WERI-Rb-1 (cell line): Measurements from ENCODE around the gene NTN1.
A peak's percentile ranks its signal among the peaks of the same experiment; 100 is the strongest.

Experiments
- DNase-seq: peaks from one replicate; pipeline ENCODE4 v3.0.0-alpha.2; 2020
- H3K27ac ChIP-seq: fragments of 250-450 bp; sonication (Bioruptor Pico); 2 replicates; pipeline ENCODE4 v1.5.1; 2020; ENCODE audit warnings: mild to moderate bottlenecking, moderate library complexity
- H3K27me3 ChIP-seq: fragments of 250-450 bp; sonication (Bioruptor Pico); 2 replicates; pipeline ENCODE4 v1.5.1; 2021; ENCODE audit warnings: mild to moderate bottlenecking, low read depth, moderate library complexity; ENCODE audit not compliant: insufficient read depth, severe bottlenecking
- H3K36me3 ChIP-seq: fragments of 250-450 bp; sonication (Bioruptor Pico); 2 replicates; pipeline ENCODE4 v1.5.1; 2020; ENCODE audit warnings: mild to moderate bottlenecking, moderate library complexity
- H3K4me3 ChIP-seq: 2 replicates; pipeline ENCODE4 v1.5.1; 2011; ENCODE audit warnings: low read depth, mild to moderate bottlenecking, control low read depth, low read length
- H3K9me3 ChIP-seq: fragments of 250-450 bp; sonication (Bioruptor Pico); 2 replicates; pipeline ENCODE4 v1.5.1; 2021; ENCODE audit warnings: mild to moderate bottlenecking, moderate library complexity; ENCODE audit not compliant: severe bottlenecking
- TF ChIP-seq, protein P1 (sequence below): IDR thresholded peaks from 2 replicates; pipeline ENCODE4 v1.5.1; 2011; ENCODE audit warnings: low read depth, mild to moderate bottlenecking, control low read depth, inconsistent platforms, low read length

NTN1 gene

DNA sequence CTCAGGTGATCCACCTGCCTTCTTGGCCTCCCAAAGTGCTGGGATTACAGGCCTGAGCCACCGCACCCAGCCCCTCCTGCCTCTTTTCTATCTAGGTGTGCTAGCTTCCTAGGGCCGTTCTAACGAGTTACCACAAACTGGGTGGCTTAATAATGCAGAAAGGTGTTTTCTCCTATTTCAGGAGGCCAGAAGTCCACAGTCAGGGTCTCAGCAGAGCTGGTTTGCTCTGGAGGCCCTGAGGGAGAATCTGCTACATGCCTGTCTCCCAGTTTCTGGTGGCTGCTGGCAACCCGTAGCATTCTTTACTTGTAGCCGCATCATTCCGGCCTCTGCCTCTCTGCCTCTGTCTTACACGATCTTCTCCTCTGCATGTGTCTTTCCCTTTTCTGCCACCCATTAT, 89.2 kb downstream of the NTN1 start:
- Histone ChIP-seq H3K4me3 (no peak overlapping the region), H3K27me3 (no peaks in the 10 kb centered on the region), H3K36me3 (no peaks in the 10 kb centered on the region), H3K27ac (no peak overlapping the region), H3K9me3 (no peaks in the 10 kb centered on the region)
- TF ChIP-seq, protein P1, sequence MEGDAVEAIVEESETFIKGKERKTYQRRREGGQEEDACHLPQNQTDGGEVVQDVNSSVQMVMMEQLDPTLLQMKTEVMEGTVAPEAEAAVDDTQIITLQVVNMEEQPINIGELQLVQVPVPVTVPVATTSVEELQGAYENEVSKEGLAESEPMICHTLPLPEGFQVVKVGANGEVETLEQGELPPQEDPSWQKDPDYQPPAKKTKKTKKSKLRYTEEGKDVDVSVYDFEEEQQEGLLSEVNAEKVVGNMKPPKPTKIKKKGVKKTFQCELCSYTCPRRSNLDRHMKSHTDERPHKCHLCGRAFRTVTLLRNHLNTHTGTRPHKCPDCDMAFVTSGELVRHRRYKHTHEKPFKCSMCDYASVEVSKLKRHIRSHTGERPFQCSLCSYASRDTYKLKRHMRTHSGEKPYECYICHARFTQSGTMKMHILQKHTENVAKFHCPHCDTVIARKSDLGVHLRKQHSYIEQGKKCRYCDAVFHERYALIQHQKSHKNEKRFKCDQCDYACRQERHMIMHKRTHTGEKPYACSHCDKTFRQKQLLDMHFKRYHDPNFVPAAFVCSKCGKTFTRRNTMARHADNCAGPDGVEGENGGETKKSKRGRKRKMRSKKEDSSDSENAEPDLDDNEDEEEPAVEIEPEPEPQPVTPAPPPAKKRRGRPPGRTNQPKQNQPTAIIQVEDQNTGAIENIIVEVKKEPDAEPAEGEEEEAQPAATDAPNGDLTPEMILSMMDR, result no peak
- DNase-seq, result no peak

DNA sequence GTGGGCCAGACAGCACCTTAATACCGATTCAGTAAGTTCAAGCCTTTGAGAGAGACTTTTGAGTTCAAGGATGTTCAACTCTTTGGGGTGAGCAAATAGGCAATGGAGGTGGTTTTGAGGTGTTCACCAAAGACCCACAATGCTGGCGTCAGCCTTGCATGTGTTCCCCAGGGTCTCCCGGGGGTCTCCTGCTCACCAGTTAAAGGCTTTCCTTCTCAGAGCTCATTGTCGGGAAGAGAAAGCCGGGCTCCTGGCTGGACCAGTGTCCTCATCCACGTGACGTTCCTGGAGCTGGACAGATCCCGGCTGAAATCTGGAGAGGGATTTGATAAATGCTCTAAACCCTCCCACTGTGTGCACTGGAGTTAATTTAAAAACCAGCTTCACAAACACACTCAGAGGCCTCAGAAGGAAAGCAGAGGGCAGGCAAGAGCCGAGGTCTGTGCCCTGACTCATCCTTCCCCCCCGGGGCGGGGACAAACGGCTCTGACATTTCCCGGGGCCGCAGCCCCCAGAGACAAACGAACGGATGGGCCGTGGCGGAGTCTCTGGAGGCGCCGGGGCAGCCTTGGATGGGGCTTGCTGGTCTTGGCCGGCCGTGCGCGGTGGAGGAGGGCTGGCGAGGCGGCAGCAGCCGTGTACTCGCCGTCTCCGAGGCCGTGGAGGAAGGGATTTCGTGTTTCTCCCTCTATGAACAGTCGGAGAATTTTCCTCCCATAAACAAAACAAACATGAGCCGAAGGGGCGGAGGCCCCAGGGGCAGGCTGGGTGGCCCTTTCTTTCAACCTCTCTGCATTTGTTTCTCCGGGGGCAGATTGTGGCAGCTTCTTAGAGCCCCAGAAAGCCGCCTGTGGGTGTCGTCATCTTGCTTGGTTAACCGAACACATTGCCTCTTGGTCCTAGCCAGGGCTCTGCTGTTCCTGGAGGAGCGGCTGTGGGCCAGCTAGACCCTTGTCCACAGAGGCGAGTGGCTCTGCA, 94.2 kb downstream of the NTN1 start:
- Histone ChIP-seq H3K27me3 (no peaks in the 10 kb centered on the region), H3K9me3 (no peaks in the 10 kb centered on the region), H3K4me3 (no peak overlapping the region), H3K27ac (no peak overlapping the region), H3K36me3 (no peaks in the 10 kb centered on the region)
- TF ChIP-seq, protein P1, result peak; percentile 31; the same call in 1 of the 2 replicates
- no peak for DNase-seq

DNA sequence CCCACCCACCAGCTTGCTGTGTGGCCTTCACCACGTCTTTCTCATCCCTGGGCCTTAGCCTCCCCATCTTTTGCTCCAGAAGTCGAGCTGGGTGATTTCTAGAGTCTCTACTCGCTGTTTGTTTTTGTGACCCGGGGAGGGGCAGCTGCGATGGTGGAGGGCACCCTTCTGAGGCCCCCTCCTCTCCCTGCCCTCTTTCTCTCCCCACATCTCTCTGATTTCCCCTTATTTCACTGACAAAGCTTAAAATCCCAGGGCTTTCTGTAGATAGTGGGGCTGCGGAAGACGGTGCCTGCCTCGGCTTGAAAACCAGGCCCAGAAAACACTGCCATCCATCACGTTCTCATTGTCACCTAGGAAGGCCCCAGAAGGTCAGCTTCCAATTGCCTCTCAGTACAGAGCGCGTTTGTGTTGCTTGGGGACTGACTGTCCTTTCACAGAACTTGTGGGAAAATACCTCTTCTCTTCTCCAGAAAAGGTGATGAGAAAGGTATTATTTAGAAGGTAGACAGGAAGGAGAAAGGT, 95.1 kb downstream of the NTN1 start:
- Histone ChIP-seq H3K4me3 (no peak overlapping the region), H3K36me3 (no peaks in the 10 kb centered on the region), H3K9me3 (no peaks in the 10 kb centered on the region), H3K27ac (no peak overlapping the region), H3K27me3 (no peaks in the 10 kb centered on the region)
- TF ChIP-seq, protein P1, result no peak
- no peak for DNase-seq

DNA sequence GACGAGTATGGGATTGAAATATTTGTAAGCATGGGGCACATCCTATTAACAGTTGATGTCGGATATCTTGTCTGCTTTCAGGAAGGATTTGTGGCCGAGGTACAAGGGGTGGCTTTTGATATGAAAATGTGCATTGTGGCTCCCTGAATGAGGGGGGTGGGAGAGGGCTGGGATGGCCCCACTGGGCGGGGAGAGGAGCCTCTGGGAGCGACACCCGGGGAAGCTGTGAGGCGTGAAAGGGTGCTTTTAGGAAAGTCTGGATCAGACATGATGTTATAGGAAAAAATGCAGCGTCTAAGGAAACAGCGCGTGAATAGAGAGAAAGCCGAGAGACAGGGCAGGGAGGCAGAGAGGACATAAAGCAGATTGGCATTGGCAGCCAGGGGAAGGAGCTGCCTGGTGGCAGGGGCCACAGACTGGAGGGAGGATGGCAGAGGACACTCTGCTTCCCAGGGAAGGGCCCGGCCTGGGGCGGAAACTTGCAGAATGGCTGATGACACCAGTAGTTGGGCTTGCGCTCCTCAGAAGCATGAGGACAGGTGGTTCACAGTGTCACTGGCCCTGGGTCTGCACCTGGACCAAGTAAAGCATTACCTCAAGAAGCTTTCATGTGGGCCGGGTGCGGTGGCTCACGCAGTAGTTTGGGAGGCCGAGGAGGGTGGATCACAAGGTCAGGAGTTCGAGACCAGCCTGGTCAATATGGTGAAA, 95.7 kb downstream of the NTN1 start:
- TF ChIP-seq, protein P1, result no peak
- Histone ChIP-seq H3K9me3 (no peaks in the 10 kb centered on the region), H3K27ac (no peak overlapping the region), H3K36me3 (no peaks in the 10 kb centered on the region), H3K27me3 (no peaks in the 10 kb centered on the region), H3K4me3 (no peak overlapping the region)
- DNase-seq, result no peak

DNA sequence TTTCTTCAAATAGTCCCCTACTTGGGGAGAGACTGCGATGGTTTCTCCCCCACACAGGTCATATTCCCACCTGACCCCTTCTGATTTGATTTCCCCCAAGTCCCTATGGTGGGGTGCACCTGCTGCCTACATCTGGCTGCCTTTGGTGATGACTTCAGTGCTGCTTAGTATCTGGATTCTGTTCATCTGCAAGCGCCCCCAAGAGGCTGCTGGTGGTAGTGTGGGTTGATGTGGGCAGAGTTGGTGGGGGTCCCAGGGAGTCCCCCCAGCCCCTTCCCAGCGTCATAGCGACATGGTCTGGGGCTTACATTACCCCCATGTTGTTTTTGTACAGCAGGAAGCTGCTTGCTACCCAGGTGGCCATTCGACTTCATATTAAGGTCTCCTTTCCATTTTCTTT, 99.2 kb downstream of the NTN1 start:
- TF ChIP-seq, protein P1, result peak; percentile 80
- no peak overlapping the region for H3K4me3 ChIP-seq
- no peaks in the 10 kb centered on the region for H3K27me3 ChIP-seq
- peak; percentile 39 for DNase-seq
- no peak overlapping the region for H3K27ac ChIP-seq
- no peaks in the 10 kb centered on the region for H3K36me3 ChIP-seq
- H3K9me3 ChIP-seq, result no peaks in the 10 kb centered on the region
